ENCODE measurements around the gene MKRN3.

Gene MKRN3

GRCh38 chr15:23567921-23568320 lies 2.4 kb downstream of the MKRN3 start:
- no peak for TF ChIP-seq GATA3 (IDR thresholded peaks at IDR 0.05; ENCODE audit: low read depth, low read length)
- TF ChIP-seq GATA2 (IDR thresholded peaks at IDR 0.05; ENCODE audit: low read depth, low read length): no peak

- TF ChIP-seq GATA3 (IDR thresholded peaks at IDR 0.05; ENCODE audit: low read depth, low read length): no peak
- TF ChIP-seq GATA2 (IDR thresholded peaks at IDR 0.05; ENCODE audit: low read depth, low read length): no peak
Measured at GRCh38 chr15:23569151-23569925, 3.9 kb downstream of the MKRN3 start.

DNA sequence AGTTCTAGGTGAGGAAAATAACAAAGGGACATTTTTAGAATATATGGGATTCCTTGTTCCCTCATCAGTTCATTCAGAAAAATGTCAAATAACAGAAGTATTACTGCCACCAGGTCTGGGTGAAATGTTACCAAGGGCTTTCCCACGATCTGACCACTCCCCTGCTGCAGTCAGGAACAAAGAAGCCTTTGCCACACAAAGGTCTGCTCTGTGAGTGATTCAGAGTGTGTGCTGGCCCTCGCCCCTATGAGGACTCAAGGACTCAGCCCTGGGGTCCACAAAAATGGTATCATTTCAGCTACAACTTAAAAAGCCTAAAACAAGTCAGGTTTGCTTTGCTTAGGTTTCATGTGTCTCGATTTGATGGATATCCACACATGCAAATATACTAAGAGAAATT lies 5.0 kb downstream of the MKRN3 start:
- TF ChIP-seq GATA2 (IDR thresholded peaks at IDR 0.05; ENCODE audit: low read depth, low read length) (no peak), GATA3 (IDR thresholded peaks at IDR 0.05; ENCODE audit: low read depth, low read length) (no peak)

GRCh38 chr15:23572844-23573243 lies 7.4 kb downstream of the MKRN3 start:
- TF ChIP-seq GATA2 (IDR thresholded peaks at IDR 0.05; ENCODE audit: low read depth, low read length) (no peak), GATA3 (IDR thresholded peaks at IDR 0.05; ENCODE audit: low read depth, low read length) (no peak)

GRCh38 chr15:23574742-23575141 lies 9.3 kb downstream of the MKRN3 start:
- TF ChIP-seq GATA3 (IDR thresholded peaks at IDR 0.05; ENCODE audit: low read depth, low read length): no peak
- no peak for TF ChIP-seq GATA2 (IDR thresholded peaks at IDR 0.05; ENCODE audit: low read depth, low read length)

DNA sequence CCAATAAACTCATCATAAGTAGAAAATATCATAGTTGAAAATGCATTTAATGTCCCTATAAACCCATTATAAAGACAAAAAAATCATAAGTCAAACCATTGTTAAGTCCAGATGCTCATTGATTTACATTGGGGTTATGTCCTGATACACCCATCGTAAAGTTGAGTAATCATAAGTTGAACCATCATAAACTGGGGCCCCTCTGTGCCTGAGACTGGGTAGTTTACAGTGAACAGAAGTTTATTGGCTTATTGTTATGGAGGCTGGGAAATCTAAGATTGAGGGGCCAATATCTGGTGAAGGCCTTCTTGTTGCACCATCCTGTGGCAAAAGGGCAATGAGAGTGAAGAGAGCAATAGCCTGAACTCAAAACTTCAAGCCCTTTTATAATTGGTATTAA lies 10.6 kb downstream of the MKRN3 start:
- TF ChIP-seq GATA3 (IDR thresholded peaks at IDR 0.05; ENCODE audit: low read depth, low read length) (no peak), GATA2 (IDR thresholded peaks at IDR 0.05; ENCODE audit: low read depth, low read length) (no peak)

DNA sequence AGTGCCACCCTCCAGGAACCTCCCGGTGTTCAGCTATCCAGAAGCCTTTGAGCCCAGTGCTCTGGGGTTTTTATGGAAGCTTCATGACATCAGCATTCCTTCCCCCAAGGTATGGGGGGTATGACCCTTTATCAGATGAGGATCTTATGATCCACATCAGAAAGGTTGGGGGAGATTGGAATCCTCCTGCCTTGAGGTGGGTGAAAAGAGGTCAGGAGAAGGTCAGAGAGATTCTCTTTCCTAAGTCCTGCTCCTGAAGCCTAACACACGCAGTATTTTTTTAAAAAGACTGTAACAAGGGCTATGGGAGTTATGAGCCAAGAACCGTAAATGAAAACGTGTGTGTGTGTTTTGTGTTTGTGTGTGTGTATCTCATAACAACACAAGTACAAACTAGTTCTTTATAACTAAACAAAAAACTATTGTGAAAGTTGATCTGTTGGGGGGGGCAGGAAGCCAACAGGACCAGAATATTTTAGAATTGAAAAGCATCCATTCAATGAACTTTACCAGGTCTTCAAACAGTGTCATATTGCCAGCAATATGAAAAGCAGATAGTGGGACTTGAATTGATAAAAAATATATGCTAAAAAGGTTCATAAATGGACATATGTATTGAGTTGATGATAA lies 13.2 kb downstream of the MKRN3 start:
- TF ChIP-seq GATA2 (IDR thresholded peaks at IDR 0.05; ENCODE audit: low read depth, low read length): no peak
- no peak for TF ChIP-seq GATA3 (IDR thresholded peaks at IDR 0.05; ENCODE audit: low read depth, low read length)

- TF ChIP-seq GATA2 (IDR thresholded peaks at IDR 0.05; ENCODE audit: low read depth, low read length) (no peak), GATA3 (IDR thresholded peaks at IDR 0.05; ENCODE audit: low read depth, low read length) (no peak)
Measured at GRCh38 chr15:23588268-23588667, 22.8 kb downstream of the MKRN3 start.

- TF ChIP-seq GATA3 (IDR thresholded peaks at IDR 0.05; ENCODE audit: low read depth, low read length) (no peak), GATA2 (IDR thresholded peaks at IDR 0.05; ENCODE audit: low read depth, low read length) (no peak)
Measured at GRCh38 chr15:23589012-23589411, 23.5 kb downstream of the MKRN3 start.

DNA sequence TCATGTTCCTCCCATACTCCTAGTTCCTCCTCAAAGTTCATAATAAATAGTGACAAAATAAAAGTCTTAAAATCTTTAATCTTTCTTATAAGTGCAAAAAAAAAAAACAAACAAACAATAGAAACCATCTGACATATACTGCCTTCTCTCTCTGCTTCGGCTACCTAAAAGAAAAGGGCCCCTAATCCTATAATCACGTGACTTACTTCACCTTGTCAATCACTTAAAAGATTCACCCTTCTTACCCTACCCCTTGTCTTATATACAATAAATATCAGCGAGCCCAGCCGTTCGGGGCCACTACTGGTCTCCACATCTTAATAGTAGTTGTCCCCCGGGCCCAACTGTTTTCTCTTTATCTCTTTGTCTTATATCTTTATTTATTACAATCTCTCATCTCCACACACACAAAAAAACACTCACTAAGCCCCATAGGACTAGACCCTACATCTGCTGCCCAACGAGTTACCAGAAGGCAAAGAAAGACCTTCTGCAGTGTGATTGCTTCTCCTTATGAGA lies 28.8 kb downstream of the MKRN3 start:
- TF ChIP-seq GATA2 (IDR thresholded peaks at IDR 0.05; ENCODE audit: low read depth, low read length) (no peak), GATA3 (IDR thresholded peaks at IDR 0.05; ENCODE audit: low read depth, low read length) (no peak)

DNA sequence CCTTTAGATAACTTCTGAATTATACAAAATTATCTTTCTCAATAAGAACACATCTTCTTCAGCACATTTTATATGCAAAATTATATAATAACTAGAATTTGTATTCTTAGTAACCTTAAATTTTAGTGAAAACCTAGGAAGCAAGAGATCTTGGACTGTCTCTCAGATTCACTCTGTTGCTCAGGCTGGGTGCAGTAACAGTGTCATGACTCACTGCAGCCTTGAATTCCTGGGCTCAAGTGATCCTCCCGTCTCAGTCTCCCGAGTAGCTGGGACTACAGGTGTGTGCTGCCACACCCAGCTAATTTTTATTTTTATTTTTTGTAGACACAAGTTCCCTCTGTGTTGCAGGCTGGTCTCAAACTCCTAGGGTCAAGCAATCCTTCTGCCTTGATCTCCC lies 29.9 kb downstream of the MKRN3 start:
- TF ChIP-seq GATA3 (IDR thresholded peaks at IDR 0.05; ENCODE audit: low read depth, low read length) (no peak), GATA2 (IDR thresholded peaks at IDR 0.05; ENCODE audit: low read depth, low read length) (no peak)

- TF ChIP-seq GATA2 (IDR thresholded peaks at IDR 0.05; ENCODE audit: low read depth, low read length) (no peak), GATA3 (IDR thresholded peaks at IDR 0.05; ENCODE audit: low read depth, low read length) (no peak)
Measured at GRCh38 chr15:23596736-23597135, 31.3 kb downstream of the MKRN3 start.

- TF ChIP-seq GATA2 (IDR thresholded peaks at IDR 0.05; ENCODE audit: low read depth, low read length) (no peak), GATA3 (IDR thresholded peaks at IDR 0.05; ENCODE audit: low read depth, low read length) (no peak)
Measured at GRCh38 chr15:23599053-23599452, 33.6 kb downstream of the MKRN3 start.

- no peak for TF ChIP-seq GATA3 (IDR thresholded peaks at IDR 0.05; ENCODE audit: low read depth, low read length)
- no peak for TF ChIP-seq GATA2 (IDR thresholded peaks at IDR 0.05; ENCODE audit: low read depth, low read length)
Measured at GRCh38 chr15:23602124-23602523, 36.6 kb downstream of the MKRN3 start.

DNA sequence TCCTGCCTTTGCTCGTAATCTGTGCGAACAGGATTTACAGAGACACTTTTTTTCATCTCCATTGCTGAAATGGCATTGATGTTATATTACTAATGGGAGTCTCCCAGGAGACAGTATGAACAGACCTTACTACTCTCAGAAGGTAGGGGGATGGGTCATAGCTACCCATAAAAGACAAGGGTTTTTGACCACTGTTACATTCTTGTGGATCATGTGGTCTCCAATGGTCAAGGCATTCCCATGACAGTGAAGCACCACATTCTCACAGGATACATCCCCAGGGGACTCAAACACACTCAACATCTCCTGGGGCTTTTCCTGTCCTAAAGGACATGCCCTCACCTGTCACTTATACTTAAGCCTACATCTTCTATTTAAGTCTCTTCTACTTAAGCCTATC lies 40.8 kb downstream of the MKRN3 start:
- no peak for TF ChIP-seq GATA3 (IDR thresholded peaks at IDR 0.05; ENCODE audit: low read depth, low read length)
- no peak for TF ChIP-seq GATA2 (IDR thresholded peaks at IDR 0.05; ENCODE audit: low read depth, low read length)
